ENCODE data around the gene DENND2A.
A peak's percentile ranks its signal among the peaks of the same experiment; 100 is the strongest.
"Not testable (repeated sequence)": the region's sequence is repeated elsewhere in the genome, so short reads cannot be mapped to it uniquely, and the experiment has no call there.

The DENND2A gene

DNA sequence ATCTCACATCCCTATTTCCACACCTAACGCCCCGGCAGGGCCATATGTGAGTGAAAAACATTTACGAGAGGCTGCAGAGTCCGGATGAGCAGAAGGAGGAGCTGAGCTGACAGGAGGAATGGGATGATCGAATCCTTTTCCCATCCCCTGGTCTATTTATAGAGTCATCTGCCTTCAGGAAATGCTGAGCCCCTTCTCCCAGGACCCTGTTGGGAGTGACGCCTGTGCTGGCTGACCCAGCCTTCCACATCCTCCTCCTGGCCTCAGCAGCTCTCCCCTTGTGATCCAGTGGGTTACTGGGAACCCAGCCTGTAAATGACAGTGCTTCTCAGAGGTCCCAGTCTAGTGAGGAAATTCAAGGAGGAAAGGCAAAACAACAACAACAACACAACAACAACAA lies 16.6 kb downstream of the DENND2A start:
- ChIA-PET CTCF (no interaction called here), POLR2A (ENCODE audit: low non-redundant PET) (no interaction called here)
- no peak for DNase-seq (ENCODE audit: low spot score)
- H3K27ac ChIP-seq: peak overlapping the region; percentile 5; the same call in 1 of the 2 replicates
- TF ChIP-seq, protein P1, sequence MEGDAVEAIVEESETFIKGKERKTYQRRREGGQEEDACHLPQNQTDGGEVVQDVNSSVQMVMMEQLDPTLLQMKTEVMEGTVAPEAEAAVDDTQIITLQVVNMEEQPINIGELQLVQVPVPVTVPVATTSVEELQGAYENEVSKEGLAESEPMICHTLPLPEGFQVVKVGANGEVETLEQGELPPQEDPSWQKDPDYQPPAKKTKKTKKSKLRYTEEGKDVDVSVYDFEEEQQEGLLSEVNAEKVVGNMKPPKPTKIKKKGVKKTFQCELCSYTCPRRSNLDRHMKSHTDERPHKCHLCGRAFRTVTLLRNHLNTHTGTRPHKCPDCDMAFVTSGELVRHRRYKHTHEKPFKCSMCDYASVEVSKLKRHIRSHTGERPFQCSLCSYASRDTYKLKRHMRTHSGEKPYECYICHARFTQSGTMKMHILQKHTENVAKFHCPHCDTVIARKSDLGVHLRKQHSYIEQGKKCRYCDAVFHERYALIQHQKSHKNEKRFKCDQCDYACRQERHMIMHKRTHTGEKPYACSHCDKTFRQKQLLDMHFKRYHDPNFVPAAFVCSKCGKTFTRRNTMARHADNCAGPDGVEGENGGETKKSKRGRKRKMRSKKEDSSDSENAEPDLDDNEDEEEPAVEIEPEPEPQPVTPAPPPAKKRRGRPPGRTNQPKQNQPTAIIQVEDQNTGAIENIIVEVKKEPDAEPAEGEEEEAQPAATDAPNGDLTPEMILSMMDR (conservative IDR thresholded peaks at IDR 0.05; ENCODE audit: low read depth): no peak

DNA sequence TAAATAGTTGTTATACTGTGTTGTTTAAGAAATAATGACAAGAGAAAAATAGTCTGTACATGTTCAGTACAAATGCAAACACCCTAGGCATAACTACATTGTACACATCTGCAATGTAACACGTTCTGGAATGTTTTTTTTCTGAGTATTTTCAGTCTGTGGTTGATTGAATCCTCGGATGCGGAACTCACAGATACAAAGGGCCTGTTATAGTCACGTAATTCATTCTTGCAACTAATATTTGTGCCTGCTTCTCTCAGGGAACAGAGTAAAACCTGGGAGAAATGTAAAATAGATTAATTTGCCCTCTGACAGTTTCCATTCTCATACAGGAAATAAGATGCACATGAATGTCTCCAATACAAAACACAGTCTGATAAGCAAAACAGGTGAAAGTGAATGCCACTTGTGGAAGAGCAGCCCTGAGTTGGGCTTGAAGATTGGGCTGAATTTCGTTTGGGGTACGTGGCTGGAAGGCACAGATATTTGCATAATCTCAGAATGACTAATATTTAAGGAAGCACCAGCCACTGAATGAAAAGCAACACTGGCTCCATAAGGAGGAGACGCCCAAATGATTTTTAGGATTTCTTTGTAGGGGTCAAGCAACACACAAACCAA lies 19.1 kb downstream of the DENND2A start:
- DNase-seq (ENCODE audit: low spot score): no peak
- CTCF ChIA-PET: no interaction called here

DNA sequence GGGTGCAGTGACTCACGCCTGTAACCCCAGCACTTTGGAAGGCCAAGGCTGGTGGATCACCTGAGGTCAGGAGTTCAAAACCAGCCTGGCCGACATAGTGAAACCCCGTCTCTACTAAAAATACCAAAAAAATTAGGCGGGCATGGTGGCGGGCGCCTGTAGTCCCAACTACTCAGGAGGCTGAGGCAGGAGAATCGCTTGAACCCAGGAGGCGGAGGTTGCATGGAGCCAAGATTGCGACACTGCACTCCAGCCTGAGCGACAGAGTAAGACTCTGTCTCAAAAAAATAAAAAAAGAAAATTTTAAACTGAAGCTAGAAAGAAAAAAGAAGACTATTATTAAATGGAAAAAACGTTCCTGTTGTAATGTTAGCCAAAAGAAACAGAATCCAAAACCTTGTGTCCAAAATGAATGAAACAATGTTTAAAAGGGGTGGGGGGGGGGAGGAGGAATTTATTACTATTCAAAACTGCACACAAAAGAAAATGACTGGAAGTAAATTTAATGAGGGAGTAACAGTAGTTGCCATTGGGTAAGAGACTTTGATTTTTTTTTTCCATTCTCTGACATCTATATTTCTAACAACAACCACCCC lies 20.6 kb downstream of the DENND2A start:
- H3K27ac ChIP-seq; POLR2A ChIA-PET (ENCODE audit: low non-redundant PET); DNase-seq (ENCODE audit: low spot score): not testable (repeated sequence)
- CTCF ChIA-PET: interaction anchor here (0.6 kb wide), 2 partner anchors 34 to 73 kb away, joined by 3 read pairs; no protein-coding TSS in a partner anchor

More for the DNA sequence above, 19.1 kb downstream of the DENND2A start:
- POLR2A ChIA-PET (ENCODE audit: low non-redundant PET): no interaction called here
- no peak overlapping the region for H3K27ac ChIP-seq
- TF ChIP-seq, protein P1 (conservative IDR thresholded peaks at IDR 0.05; ENCODE audit: low read depth): no peak

DNA sequence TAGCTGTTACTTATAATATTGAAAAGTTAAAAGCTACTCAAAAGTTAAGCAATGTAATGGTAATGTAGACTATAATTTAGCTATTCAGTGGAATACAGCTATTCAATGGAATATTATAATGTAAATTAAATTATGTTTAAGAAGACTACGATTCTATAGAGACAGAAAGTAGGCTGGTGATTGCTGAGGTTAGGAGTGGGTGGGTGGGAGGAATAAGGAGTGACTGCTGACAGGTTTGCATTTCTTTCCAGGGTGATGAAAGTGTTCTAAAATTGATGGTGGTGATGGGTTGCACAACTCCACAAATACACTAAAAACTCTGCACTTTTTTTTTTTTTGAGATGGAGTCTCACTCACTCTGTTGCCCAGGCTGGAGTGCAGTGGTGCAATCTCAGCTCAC lies 21.4 kb downstream of the DENND2A start:
- CTCF ChIA-PET: interaction anchor here (0.6 kb wide), 1 partner anchor 12 kb away, joined by 3 read pairs; no protein-coding TSS in a partner anchor
- POLR2A ChIA-PET (ENCODE audit: low non-redundant PET): no interaction called here
- DNase-seq (ENCODE audit: low spot score): no peak
- TF ChIP-seq, protein P1 (conservative IDR thresholded peaks at IDR 0.05; ENCODE audit: low read depth): no peak
- H3K27ac ChIP-seq: no peak overlapping the region

DNA sequence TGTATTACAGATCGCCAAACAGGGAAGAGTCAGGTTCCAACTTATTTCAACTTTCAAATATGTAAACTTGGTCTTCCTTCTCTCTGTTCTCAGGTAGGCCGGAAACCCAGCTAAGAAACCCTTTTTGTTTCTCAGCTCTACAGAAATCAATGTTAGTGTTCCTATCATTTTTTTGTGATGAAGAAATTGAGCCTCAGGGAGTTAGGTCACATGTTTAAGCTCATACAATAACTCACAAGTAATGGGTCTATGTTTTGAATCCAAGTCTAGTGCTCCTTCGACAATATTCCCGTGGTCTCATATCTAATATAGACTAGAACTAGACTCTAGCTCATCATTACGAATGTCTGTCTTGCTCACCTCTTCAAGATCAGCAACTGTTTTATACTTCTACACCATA lies 22.3 kb downstream of the DENND2A start:
- no peak overlapping the region for H3K27ac ChIP-seq
- TF ChIP-seq, protein P1 (conservative IDR thresholded peaks at IDR 0.05; ENCODE audit: low read depth): no peak
- CTCF ChIA-PET: no interaction called here
- no peak for DNase-seq (ENCODE audit: low spot score)
- POLR2A ChIA-PET (ENCODE audit: low non-redundant PET): no interaction called here

DNA sequence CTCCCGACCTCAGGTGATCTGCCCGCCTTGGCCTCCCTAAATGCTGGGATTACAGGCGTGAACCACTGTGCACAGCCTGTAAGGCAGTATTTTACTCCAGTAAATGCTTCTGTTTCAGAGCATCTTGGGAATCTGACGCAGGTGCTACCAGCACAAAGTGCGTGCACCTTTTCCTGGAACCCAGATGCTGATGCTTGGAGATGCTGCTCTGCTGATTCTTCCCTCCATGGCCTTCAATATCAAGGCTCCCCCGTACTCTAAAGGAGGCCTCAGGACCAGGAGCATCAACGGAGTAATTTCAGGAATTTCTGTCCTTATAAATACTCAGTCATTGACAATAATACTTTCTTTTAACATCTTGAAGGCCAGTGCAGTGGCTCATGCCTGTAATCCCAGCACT lies 23.5 kb downstream of the DENND2A start:
- TF ChIP-seq, protein P1 (conservative IDR thresholded peaks at IDR 0.05; ENCODE audit: low read depth): no peak
- POLR2A ChIA-PET (ENCODE audit: low non-redundant PET): no interaction called here
- no peak for DNase-seq (ENCODE audit: low spot score)
- H3K27ac ChIP-seq: no peak overlapping the region
- CTCF ChIA-PET: interaction anchor here (0.6 kb wide), 1 partner anchor 69 kb away, joined by 5 read pairs; no protein-coding TSS in a partner anchor

- ChIA-PET POLR2A (ENCODE audit: low non-redundant PET) (no interaction called here), CTCF (no interaction called here)
- TF ChIP-seq, protein P1 (conservative IDR thresholded peaks at IDR 0.05; ENCODE audit: low read depth): no peak
- H3K27ac ChIP-seq: no peak overlapping the region
- DNase-seq (ENCODE audit: low spot score): no peak
Observed at GRCh38 chr7:140616328-140616727, 24.3 kb downstream of the DENND2A start.

Data from RWPE1 (cell line).